GM23248 (cell line): ENCODE results near the gene CLIP2. TPM values are rescaled to one million over a fixed set of nuclear protein-coding genes. Genes with fewer than 3 reads are reported as not detected.

Experiments
- DNase-seq: peaks from one replicate; pipeline ENCODE4 v3.0.0-alpha.2; 2015
- H2AFZ ChIP-seq: fragments of 200-600 bp; sonication (generic); 2 replicates; pipeline ENCODE4 v1.6.1; 2016; ENCODE audit warnings: antibody characterized with exemption
- H3F3A ChIP-seq: fragments of 200-600 bp; sonication (generic); 2 replicates; pipeline ENCODE4 v1.6.1; 2016; ENCODE audit warnings: mild to moderate bottlenecking, antibody characterized with exemption, mixed run types; ENCODE audit not compliant: insufficient read depth
- H3K27ac ChIP-seq: fragments of 200-600 bp; sonication (generic); 2 replicates; pipeline ENCODE4 v1.5.1; 2016; ENCODE audit warnings: mild to moderate bottlenecking
- H3K27me3 ChIP-seq: fragments of 200-600 bp; sonication (generic); replicated peaks from 2 replicates; pipeline ENCODE4 v1.6.1; 2016; ENCODE audit warnings: mild to moderate bottlenecking; ENCODE audit not compliant: insufficient read depth
- H3K36me3 ChIP-seq: fragments of 200-600 bp; sonication (generic); 2 replicates; pipeline ENCODE4 v1.6.1; 2016; ENCODE audit warnings: low read depth, mild to moderate bottlenecking
- H3K4me1 ChIP-seq: fragments of 200-600 bp; sonication (generic); 2 replicates; pipeline ENCODE4 v1.6.1; 2016; ENCODE audit warnings: mild to moderate bottlenecking; ENCODE audit not compliant: insufficient read depth
- H3K4me2 ChIP-seq: fragments of 200-600 bp; sonication (generic); one replicate; pipeline ENCODE4 v1.6.1; 2016; ENCODE audit warnings: mild to moderate bottlenecking; ENCODE audit not compliant: unreplicated experiment
- H3K4me3 ChIP-seq: fragments of 200-600 bp; sonication (generic); 2 replicates; pipeline ENCODE4 v1.5.1; 2016; ENCODE audit warnings: mild to moderate bottlenecking
- H3K79me2 ChIP-seq: fragments of 200-600 bp; sonication (generic); 2 replicates; pipeline ENCODE4 v1.6.1; 2016; ENCODE audit warnings: mild to moderate bottlenecking; ENCODE audit not compliant: insufficient read depth
- H3K9ac ChIP-seq: fragments of 200-600 bp; sonication (generic); 2 replicates; pipeline ENCODE4 v1.6.1; 2016; ENCODE audit warnings: mild to moderate bottlenecking
- H3K9me2 ChIP-seq: fragments of 200-600 bp; sonication (generic); 2 replicates; pipeline ENCODE4 v1.6.1; 2016; ENCODE audit warnings: mixed run types, mild to moderate bottlenecking, moderate library complexity; ENCODE audit not compliant: insufficient read depth
- H3K9me3 ChIP-seq: fragments of 200-600 bp; sonication (generic); one replicate; pipeline ENCODE4 v1.6.1; 2017; ENCODE audit warnings: low read depth
- H4K20me1 ChIP-seq: fragments of 200-600 bp; sonication (generic); 2 replicates; pipeline ENCODE4 v1.6.0; 2016; ENCODE audit not compliant: insufficient read depth
- EZH2 ChIP-seq: fragments of 200-600 bp; sonication (generic); IDR thresholded peaks from 2 replicates; pipeline ENCODE4 v1.6.1; 2018; ENCODE audit warnings: antibody characterized with exemption, mild to moderate bottlenecking; ENCODE audit not compliant: insufficient read depth, poor library complexity, severe bottlenecking
- EZH2phosphoT487 ChIP-seq: fragments of 200-600 bp; sonication (generic); IDR thresholded peaks from 2 replicates; pipeline ENCODE4 v1.6.1; 2018; ENCODE audit warnings: antibody characterized with exemption, moderate library complexity, mild to moderate bottlenecking, low read depth; ENCODE audit not compliant: insufficient read depth
- WGBS, 2 experiments: methylation state at CpG; one replicate each; pipeline ENCODE4 v1.1.6; 2015 to 2017; ENCODE audit warnings: low lambda C conversion rate in 2 of 2, low coverage in 1 of 2; ENCODE audit errors: missing lambda C conversion rate in 2 of 2; 5-methylcytosine and 5-hydroxymethylcytosine counted together
- in situ Hi-C: fragments of 300-500 bp; cut with MboI; formaldehyde crosslinking; loops from 2 replicates; pipeline ENCODE4 v1.15.0; 2020
- polyA plus RNA-seq: library from polyadenylated mRNA; unstranded; fragments of >200 nt; fragmentation: Nextera tagmentation; extraction: Ambion mirVana; gene quantifications from 2 replicates; pipeline ENCODE4 v1.2.1, GENCODE V29; 2016
- total RNA-seq: library from RNA; depleted of rRNA; stranded (reverse); fragments of >200 nt; shearing (Covaris generic); gene quantifications from 2 replicates; pipeline ENCODE4 v1.2.3, GENCODE V29; 2014

CLIP2 gene
- total and polyA plus RNA-seq, 2 experiments from 2014 or later = 13.2 to 40.7 TPM

DNA sequence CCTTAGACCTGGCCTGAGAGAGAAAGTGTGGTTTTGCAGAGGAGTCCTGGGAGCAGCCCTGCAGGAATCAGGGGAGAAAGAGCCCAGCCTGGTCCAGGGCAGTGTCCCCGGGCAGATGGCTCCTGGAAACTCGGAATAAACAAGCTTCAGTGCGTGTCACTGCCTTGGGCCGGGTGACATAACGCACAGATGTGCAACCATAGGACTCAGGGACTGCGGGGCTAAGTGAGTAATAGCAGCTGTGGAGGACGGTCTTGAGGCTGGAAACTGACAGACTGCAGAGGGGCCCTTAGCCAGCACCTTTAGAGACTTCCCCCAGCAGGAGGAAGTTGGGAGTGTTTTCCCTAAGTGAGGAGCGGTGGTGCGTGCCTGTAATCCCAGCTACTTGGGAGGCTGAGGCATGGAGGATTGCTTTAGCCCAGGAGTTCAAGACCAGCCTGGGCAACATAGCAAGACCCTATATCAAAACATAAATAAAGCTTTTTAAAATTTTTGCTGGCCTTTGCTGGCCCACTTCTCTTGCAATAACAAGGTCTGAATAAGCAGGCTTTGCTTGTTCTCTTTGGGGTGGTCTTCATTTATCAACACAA lies 5.3 kb upstream of the CLIP2 start:
- Histone ChIP-seq H3K9ac (no peak overlapping the region), H3K9me3 (no peaks in the 10 kb centered on the region), H3K9me2 (no peaks in the 10 kb centered on the region), H3K4me1 (peaks cover 29% of the 10 kb centered on the region), H3K79me2 (0 out of 2 replicates have a peak, but pooled peaks cover 4% of the 10 kb centered on the region), H3K4me2 (no peak overlapping the region), H2AFZ (no peak overlapping the region), H3K27ac (no peak overlapping the region), H3K4me3 (no peak overlapping the region), H4K20me1 (no peaks in the 10 kb centered on the region), H3F3A (peaks cover 8% of the 10 kb centered on the region; the same call in 1 of the 2 replicates), H3K36me3 (no peaks in the 10 kb centered on the region), H3K27me3 (no peaks in the 10 kb centered on the region)
- TF ChIP-seq EZH2 (no peak), EZH2phosphoT487 (no peak)
- in situ Hi-C loops = no loop called here
- DNase-seq = no peak
- 70 to 72% methylated on average over 9 of the region's 9 CpGs for WGBS, 2 experiments

DNA sequence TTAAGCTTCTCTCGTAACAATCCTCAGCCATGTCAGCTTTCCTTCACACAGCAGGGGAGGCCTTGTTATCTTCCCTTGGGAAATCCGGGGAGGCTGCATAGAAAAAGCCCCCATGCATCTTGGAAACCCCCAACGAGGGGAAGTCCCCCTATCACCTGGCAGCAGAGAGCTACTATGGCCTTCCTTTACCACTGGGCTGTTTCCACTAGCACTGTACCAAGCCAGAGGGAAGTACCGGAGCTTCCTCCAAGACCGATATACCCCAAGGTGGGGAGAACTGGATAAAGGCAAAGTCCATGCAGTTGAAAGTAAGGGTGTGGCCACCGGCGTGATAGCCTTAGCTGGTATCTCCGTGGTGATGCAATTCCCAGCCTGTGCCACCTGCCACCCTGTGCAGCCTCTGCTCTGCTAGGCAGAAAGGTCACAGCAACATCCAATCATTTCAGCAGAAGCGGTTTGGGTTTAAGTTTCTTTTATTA lies 4.4 kb upstream of the CLIP2 start:
- H3K4me1 ChIP-seq = peaks cover 26% of the 10 kb centered on the region
- H2AFZ ChIP-seq = no peak overlapping the region
- H3K27me3 ChIP-seq = no peaks in the 10 kb centered on the region
- H3K36me3 ChIP-seq = no peaks in the 10 kb centered on the region
- peaks cover 8% of the 10 kb centered on the region; the same call in 1 of the 2 replicates for H3F3A ChIP-seq
- H3K9ac ChIP-seq = no peak overlapping the region
- in situ Hi-C loops = no loop called here
- H4K20me1 ChIP-seq = no peaks in the 10 kb centered on the region
- TF ChIP-seq EZH2 (no peak), EZH2phosphoT487 (no peak)
- H3K9me2 ChIP-seq = no peaks in the 10 kb centered on the region
- H3K79me2 ChIP-seq = peaks cover 9% of the 10 kb centered on the region
- no peak overlapping the region for H3K4me2 ChIP-seq
- H3K9me3 ChIP-seq = no peaks in the 10 kb centered on the region
- WGBS, 2 experiments = 72 to 73% methylated on average over 9 of the region's 9 CpGs
- H3K4me3 ChIP-seq = no peak overlapping the region
- H3K27ac ChIP-seq = no peak overlapping the region
- DNase-seq = no peak

- TF ChIP-seq EZH2phosphoT487 (no peak), EZH2 (no peak)
- H4K20me1 ChIP-seq = no peaks in the 10 kb centered on the region
- H3K9me3 ChIP-seq = no peaks in the 10 kb centered on the region
- WGBS, 2 experiments = 96% methylated on average over 11 of the region's 11 CpGs
- no peak for DNase-seq
- peaks cover 13% of the 10 kb centered on the region for H3K4me1 ChIP-seq
- no peaks in the 10 kb centered on the region for H3K27me3 ChIP-seq
- H3K27ac ChIP-seq = no peak overlapping the region
- in situ Hi-C loops = no loop called here
- no peak overlapping the region for H3K4me2 ChIP-seq
- no peaks in the 10 kb centered on the region for H3K36me3 ChIP-seq
- no peak overlapping the region for H2AFZ ChIP-seq
- H3K79me2 ChIP-seq = peaks cover 22% of the 10 kb centered on the region
- no peaks in the 10 kb centered on the region for H3F3A ChIP-seq
- no peak overlapping the region for H3K9ac ChIP-seq
- H3K9me2 ChIP-seq = no peaks in the 10 kb centered on the region
- no peak overlapping the region for H3K4me3 ChIP-seq
These were observed 3.1 kb upstream of the CLIP2 start for GRCh38 chr7:74286131-74286530.

GRCh38 chr7:74287303-74288033 lies 1.7 kb upstream of the CLIP2 start:
- H2AFZ ChIP-seq = no peak overlapping the region
- no peaks in the 10 kb centered on the region for H3K27me3 ChIP-seq
- H3K9ac ChIP-seq = no peak overlapping the region
- H3K4me3 ChIP-seq = no peak overlapping the region
- no peak for DNase-seq
- in situ Hi-C loops = no loop called here
- no peaks in the 10 kb centered on the region for H3K36me3 ChIP-seq
- no peak overlapping the region for H3K27ac ChIP-seq
- H3F3A ChIP-seq = no peaks in the 10 kb centered on the region
- TF ChIP-seq EZH2phosphoT487 (no peak), EZH2 (no peak)
- no peak overlapping the region for H3K4me2 ChIP-seq
- H3K79me2 ChIP-seq = peaks cover 36% of the 10 kb centered on the region
- peaks cover 10% of the 10 kb centered on the region; the same call in 1 of the 2 replicates for H3K4me1 ChIP-seq
- WGBS, 2 experiments = 87 to 91% methylated on average over 7 of the region's 7 CpGs
- no peaks in the 10 kb centered on the region for H3K9me3 ChIP-seq
- no peaks in the 10 kb centered on the region for H3K9me2 ChIP-seq
- no peaks in the 10 kb centered on the region for H4K20me1 ChIP-seq
